Uterus (tissue), 4 donors: Measurements from ENCODE around the gene ONECUT1. TPM values are rescaled to one million over a fixed set of nuclear protein-coding genes. Genes with fewer than 3 reads are reported as not detected.

Experiments
- DNase-seq, 2 donors: peaks; one replicate each; pipeline ENCODE4 v3.0.0-alpha.2; 2019 to 2020
- H3K27ac ChIP-seq, 2 donors: fragments of 200-600 bp; sonication (generic); 1 replicate in 1 of 2; 2 replicates in 1 of 2; pipeline ENCODE4 v1.5.1; 2016 to 2018
- H3K27me3 ChIP-seq, 2 donors: fragments of 200-600 bp; sonication (generic); one replicate each; pipeline ENCODE4 v1.5.1; 2018 to 2019; ENCODE audit warnings: control low read depth in 1 of 2
- H3K36me3 ChIP-seq, 2 donors: fragments of 200-600 bp; sonication (generic); one replicate each; pipeline ENCODE4 v1.5.1; 2019; ENCODE audit warnings: control low read depth in 1 of 2
- H3K4me1 ChIP-seq, 2 donors: fragments of 200-600 bp; sonication (generic); one replicate each; pipeline ENCODE4 v1.5.1; 2018 to 2019; ENCODE audit warnings: control low read depth in 1 of 2
- H3K4me3 ChIP-seq, 2 donors: fragments of 200-600 bp; sonication (generic); 1 replicate in 1 of 2; 2 replicates in 1 of 2; pipeline ENCODE4 v1.5.1; 2018 to 2019; ENCODE audit warnings: mild to moderate bottlenecking in 1 of 2
- H3K9me3 ChIP-seq, 2 donors: fragments of 200-600 bp; sonication (generic); one replicate each; pipeline ENCODE4 v1.5.1; 2019; ENCODE audit warnings: control low read depth in 1 of 2
- POLR2A ChIP-seq, 2 donors: fragments of 450-650 bp; IDR thresholded peaks; one replicate each; pipeline ENCODE4 v1.6.1; 2016; ENCODE audit warnings: antibody characterized with exemption in 2 of 2, mild to moderate bottlenecking in 1 of 2, moderate library complexity in 1 of 2
- intact Hi-C: fragments of 100-400 bp; cut with DNase I; formaldehyde crosslinking; loops from one replicate; pipeline ENCODE4 v1.15.1; 2023; ENCODE audit warnings: low total_unique reads
- total RNA-seq, 4 donors: library from RNA; depleted of rRNA in 3 of 4; stranded (reverse); fragments of >200 nt in 3 of 4; gene quantifications; one replicate each; pipeline versions ENCODE4 v1.1.0 to v1.2.4, GENCODE V29; 2014 to 2023
- TF ChIP-seq, protein P1 (sequence below), 4 experiments: fragments of 200-600 bp in 2 of 4; fragments of 450-650 bp in 2 of 4; sonication (generic) in 2 of 4; IDR thresholded peaks; one replicate each; pipeline ENCODE4 v1.5.1; 2016 to 2019; ENCODE audit warnings: antibody characterized with exemption in 4 of 4, mild to moderate bottlenecking in 2 of 4, moderate library complexity in 1 of 4
- donor health status: DM: yes; HTN: yes; CAD: no.

ONECUT1 gene
- total RNA-seq, 4 donors from 2014 or later, result not detected

DNA sequence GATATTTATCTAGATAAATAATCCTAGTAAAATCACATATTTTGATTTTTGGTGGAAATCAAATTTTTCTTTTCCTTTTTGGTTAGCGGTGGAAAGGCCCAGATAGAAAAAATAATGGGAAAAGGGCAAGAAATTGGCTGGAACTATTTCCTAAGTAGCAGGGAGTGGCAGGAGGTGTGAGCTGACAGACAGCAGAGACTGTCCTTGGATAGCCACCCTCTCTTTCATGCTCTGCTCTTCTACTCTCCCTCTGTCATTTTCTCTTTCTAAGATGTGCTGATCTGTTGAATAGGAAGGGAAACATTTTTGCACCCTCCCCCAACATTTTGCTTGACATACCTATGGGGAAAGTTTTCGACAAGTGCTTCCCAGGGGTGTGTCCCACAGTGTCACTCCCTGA is 18.9 kb upstream of the ONECUT1 start:
- H3K4me1 ChIP-seq, result peaks cover 0 to 20% of the 10 kb centered on the region in 2 donors
- H3K9me3 ChIP-seq, result no peaks in the 10 kb centered on the region
- H3K27ac ChIP-seq, result no peak overlapping the region
- peaks cover 9 to 39% of the 10 kb centered on the region in 2 donors for H3K27me3 ChIP-seq
- DNase-seq, result no peak
- no peak overlapping the region for H3K4me3 ChIP-seq
- no peaks in the 10 kb centered on the region for H3K36me3 ChIP-seq
- TF ChIP-seq, protein P1, sequence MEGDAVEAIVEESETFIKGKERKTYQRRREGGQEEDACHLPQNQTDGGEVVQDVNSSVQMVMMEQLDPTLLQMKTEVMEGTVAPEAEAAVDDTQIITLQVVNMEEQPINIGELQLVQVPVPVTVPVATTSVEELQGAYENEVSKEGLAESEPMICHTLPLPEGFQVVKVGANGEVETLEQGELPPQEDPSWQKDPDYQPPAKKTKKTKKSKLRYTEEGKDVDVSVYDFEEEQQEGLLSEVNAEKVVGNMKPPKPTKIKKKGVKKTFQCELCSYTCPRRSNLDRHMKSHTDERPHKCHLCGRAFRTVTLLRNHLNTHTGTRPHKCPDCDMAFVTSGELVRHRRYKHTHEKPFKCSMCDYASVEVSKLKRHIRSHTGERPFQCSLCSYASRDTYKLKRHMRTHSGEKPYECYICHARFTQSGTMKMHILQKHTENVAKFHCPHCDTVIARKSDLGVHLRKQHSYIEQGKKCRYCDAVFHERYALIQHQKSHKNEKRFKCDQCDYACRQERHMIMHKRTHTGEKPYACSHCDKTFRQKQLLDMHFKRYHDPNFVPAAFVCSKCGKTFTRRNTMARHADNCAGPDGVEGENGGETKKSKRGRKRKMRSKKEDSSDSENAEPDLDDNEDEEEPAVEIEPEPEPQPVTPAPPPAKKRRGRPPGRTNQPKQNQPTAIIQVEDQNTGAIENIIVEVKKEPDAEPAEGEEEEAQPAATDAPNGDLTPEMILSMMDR (IDR thresholded peaks at IDR 0.05), result no peak
- TF ChIP-seq POLR2A (IDR thresholded peaks at IDR 0.05), result no peak
- intact Hi-C loops, result no loop called here

DNA sequence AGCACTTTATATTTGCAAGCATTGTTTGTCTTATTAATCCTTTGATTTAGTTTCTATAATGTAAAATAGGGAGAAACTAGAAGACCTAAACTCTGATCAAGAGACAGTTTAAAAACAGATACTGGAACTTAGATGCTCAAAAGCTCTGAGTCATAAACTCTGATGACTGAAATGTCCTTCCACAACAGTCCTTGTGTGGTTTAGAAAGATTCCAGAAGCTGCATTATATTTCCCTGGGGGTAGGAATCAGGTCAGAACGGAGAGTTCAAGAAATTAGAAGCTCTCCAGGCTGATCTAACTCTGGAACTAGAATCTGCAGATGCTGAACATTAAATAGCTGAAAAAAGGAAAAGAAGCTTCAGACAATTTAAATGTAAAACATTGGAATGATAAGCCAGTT is 18.3 kb upstream of the ONECUT1 start:
- no peak overlapping the region for H3K27ac ChIP-seq
- intact Hi-C loops, result no loop called here
- H3K9me3 ChIP-seq, result no peaks in the 10 kb centered on the region
- H3K27me3 ChIP-seq, result peaks cover 9 to 44% of the 10 kb centered on the region in 2 donors
- TF ChIP-seq, protein P1 (IDR thresholded peaks at IDR 0.05), result no peak
- TF ChIP-seq POLR2A (IDR thresholded peaks at IDR 0.05), result no peak
- DNase-seq, result no peak
- no peaks in the 10 kb centered on the region for H3K36me3 ChIP-seq
- peaks cover 0 to 25% of the 10 kb centered on the region in 2 donors for H3K4me1 ChIP-seq
- H3K4me3 ChIP-seq, result no peak overlapping the region

DNA sequence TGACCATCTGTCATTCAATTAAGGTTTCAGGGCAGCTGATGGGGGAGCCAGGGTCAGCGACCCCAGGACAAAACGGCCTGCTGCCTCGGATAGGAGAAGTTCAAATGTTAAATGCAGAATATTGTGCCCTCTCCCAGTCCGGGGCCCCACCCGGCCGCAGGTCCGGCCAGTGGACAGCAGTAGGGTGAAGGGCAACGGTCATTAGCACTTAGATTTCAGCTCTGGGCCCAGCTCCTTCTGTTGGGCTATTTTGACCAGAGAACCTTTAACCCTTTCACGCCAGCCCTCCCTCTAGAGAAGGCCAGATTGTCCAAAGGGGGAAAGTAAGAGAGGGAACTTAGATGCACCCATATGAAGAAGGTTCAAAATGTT is 16.1 kb upstream of the ONECUT1 start:
- DNase-seq, result no peak
- Histone ChIP-seq H3K36me3 (no peaks in the 10 kb centered on the region), H3K4me3 (no peak overlapping the region), H3K9me3 (no peaks in the 10 kb centered on the region), H3K27ac (no peak overlapping the region), H3K27me3 (peaks cover 9 to 66% of the 10 kb centered on the region in 2 donors), H3K4me1 (peaks cover 0 to 25% of the 10 kb centered on the region in 2 donors)
- no peak for TF ChIP-seq POLR2A (IDR thresholded peaks at IDR 0.05)
- intact Hi-C loops, result no loop called here

DNA sequence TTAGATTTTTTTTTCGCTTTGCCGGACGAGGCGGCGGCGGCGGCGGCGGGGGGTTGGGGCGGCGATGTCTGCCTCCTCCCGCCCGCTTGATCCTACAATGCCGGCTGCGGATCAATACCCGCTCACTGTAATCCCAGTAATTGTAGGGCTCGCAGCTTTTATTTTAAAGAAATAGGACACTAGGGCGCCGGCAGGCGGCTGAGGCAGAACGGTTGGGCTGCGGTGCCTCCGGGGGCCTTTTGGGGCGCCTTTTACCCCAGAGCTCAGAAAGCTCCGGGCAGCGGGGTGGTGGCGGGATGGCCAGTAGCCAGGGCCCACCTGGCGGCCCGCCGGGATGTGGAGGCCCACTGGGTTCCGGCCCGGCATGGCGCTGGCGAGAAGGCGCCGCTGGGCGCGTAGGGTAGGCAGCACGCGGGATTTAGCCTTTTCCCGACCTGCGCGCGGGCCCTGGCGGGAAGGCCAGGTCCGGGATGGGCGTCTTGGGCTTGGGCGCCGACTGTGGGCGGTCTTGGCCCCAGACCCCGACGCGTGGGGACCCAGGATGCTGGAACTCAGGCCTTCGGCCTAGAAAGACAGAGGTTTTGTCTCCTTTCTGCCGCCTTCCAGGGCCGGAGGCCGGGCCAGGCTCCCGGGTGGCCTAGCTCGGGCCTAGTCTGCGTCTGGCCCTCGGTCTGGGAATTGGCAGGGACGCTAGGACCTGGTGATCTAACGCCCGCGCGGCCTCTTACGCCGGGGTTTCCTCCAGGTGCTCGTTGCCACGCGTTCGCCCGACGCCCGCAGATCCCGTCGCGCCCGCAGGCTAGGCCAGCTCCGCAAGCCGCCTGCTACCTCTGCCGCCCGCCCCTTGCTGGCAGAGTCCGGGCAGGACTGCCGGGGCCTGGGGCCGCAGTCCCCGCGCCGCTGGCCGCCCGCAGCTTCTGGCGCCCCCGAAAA is 15.5 kb upstream of the ONECUT1 start:
- intact Hi-C loops, result no loop called here
- Histone ChIP-seq H3K9me3 (no peaks in the 10 kb centered on the region), H3K27ac (no peak overlapping the region), H3K36me3 (no peaks in the 10 kb centered on the region), H3K4me1 (peaks cover 0 to 25% of the 10 kb centered on the region in 2 donors), H3K4me3 (peak overlapping the region; percentile 16 to 25), H3K27me3 (peaks cover 9 to 68% of the 10 kb centered on the region in 2 donors)
- TF ChIP-seq, protein P1 (IDR thresholded peaks at IDR 0.05), result no peak
- no peak for TF ChIP-seq POLR2A (IDR thresholded peaks at IDR 0.05)
- no peak for DNase-seq

DNA sequence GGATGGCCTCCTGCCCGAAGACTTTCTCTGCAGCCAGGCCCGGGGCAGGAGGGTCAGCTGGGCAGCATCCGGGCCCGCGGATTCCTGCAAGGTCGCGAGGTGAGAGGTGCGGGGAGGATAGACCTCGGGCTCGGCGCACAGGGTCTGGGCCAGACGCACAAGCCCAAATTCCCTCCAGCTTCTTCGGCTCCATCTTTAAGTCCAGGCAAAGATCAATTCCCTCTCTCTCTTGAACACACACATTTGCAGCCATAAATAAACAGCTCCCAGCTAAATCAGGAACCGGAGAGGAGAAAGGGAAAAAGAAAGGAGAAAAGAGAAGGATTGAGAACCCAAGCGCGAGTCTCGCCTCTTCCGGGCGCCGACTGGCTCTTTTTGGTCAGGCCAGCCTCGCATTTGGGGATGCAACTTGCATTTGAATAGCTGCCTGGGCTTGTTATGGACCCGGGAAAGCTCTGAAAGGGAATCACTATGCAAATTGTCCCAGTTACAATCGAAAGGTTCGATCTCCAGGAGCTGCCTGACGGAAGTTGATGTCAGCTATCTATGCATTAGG is 14.5 kb upstream of the ONECUT1 start:
- no peak for DNase-seq
- TF ChIP-seq, protein P1 (IDR thresholded peaks at IDR 0.05), result no peak
- TF ChIP-seq POLR2A (IDR thresholded peaks at IDR 0.05), result no peak
- intact Hi-C loops, result no loop called here

More for the DNA sequence above, 14.5 kb upstream of the ONECUT1 start:
- no peaks in the 10 kb centered on the region for H3K36me3 ChIP-seq
- H3K27me3 ChIP-seq, result peaks cover 9 to 68% of the 10 kb centered on the region in 2 donors
- peaks cover 0 to 25% of the 10 kb centered on the region in 2 donors for H3K4me1 ChIP-seq
- no peak overlapping the region for H3K27ac ChIP-seq
- H3K4me3 ChIP-seq, result peak overlapping the region in 1 of 2 donors; percentile 25
- H3K9me3 ChIP-seq, result no peaks in the 10 kb centered on the region
